ENCODE results near the gene ADCY4. TPM values are rescaled to one million over a fixed set of nuclear protein-coding genes. Genes with fewer than 3 reads are reported as not detected.

The ADCY4 gene
- total and polyA plus RNA-seq, 9 donors = 7.8 to 33.3 (median 11.9) TPM

DNA sequence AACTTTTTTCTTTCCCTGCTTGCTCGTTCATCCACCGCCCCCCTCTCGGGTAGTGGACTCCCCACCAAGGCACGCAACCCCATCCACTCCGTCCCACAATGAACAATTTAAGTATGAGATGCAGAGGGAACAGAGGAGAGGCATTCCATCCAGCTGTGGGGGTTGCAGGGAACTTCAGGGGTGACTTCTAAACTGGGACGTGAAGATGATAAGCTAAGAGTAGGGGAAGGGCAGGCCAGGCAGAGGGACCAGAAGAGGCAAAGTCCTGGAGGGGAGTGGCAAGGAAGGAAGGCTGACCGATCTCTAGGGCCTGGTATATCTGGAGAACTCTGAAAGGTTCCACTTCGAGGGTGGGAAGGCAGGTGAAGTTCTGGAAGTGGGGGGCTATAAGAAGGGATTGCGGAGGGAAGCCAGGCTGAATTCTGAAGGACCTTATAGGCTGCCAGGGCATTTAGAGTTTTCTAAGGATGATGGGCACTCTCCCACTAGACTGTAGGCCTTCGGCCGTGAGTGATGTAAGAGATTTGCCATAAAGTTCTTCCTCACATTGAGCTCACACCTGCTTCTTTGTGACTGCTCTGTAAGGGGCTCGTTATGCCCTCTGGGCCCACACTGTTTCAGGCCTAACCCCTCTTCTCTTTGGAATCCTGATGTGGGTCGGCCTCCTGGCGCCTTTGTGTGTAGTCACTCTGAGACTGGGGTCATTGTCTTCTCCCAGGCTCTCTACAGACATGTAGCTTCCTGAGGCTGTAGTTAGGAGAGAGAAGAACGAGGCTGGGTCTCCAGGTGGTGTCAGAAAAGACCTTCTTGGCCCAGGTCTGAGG is 45.2 kb upstream of the ADCY4 start:
- Histone ChIP-seq H3K27ac (no peak overlapping the region), H3K4me1 (ENCODE audit: insufficient read depth) (no peaks in the 10 kb centered on the region), H3K4me3 (no peak overlapping the region), H3K9me3 (no peaks in the 10 kb centered on the region), H3K27me3 (no peaks in the 10 kb centered on the region), H3K36me3 (no peaks in the 10 kb centered on the region)
- intact Hi-C loops (cut with DNase I) = no loop called here
- DNase-seq = no peak
- TF ChIP-seq EP300 (IDR thresholded peaks at IDR 0.05) = no peak
- TF ChIP-seq POLR2A (IDR thresholded peaks at IDR 0.05) = no peak
- TF ChIP-seq, protein P1, sequence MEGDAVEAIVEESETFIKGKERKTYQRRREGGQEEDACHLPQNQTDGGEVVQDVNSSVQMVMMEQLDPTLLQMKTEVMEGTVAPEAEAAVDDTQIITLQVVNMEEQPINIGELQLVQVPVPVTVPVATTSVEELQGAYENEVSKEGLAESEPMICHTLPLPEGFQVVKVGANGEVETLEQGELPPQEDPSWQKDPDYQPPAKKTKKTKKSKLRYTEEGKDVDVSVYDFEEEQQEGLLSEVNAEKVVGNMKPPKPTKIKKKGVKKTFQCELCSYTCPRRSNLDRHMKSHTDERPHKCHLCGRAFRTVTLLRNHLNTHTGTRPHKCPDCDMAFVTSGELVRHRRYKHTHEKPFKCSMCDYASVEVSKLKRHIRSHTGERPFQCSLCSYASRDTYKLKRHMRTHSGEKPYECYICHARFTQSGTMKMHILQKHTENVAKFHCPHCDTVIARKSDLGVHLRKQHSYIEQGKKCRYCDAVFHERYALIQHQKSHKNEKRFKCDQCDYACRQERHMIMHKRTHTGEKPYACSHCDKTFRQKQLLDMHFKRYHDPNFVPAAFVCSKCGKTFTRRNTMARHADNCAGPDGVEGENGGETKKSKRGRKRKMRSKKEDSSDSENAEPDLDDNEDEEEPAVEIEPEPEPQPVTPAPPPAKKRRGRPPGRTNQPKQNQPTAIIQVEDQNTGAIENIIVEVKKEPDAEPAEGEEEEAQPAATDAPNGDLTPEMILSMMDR (IDR thresholded peaks at IDR 0.05) = no peak
- WGBS, 3 donors = 69 to 76% (median 73%) methylated on average over 15 of the region's 15 CpGs

DNA sequence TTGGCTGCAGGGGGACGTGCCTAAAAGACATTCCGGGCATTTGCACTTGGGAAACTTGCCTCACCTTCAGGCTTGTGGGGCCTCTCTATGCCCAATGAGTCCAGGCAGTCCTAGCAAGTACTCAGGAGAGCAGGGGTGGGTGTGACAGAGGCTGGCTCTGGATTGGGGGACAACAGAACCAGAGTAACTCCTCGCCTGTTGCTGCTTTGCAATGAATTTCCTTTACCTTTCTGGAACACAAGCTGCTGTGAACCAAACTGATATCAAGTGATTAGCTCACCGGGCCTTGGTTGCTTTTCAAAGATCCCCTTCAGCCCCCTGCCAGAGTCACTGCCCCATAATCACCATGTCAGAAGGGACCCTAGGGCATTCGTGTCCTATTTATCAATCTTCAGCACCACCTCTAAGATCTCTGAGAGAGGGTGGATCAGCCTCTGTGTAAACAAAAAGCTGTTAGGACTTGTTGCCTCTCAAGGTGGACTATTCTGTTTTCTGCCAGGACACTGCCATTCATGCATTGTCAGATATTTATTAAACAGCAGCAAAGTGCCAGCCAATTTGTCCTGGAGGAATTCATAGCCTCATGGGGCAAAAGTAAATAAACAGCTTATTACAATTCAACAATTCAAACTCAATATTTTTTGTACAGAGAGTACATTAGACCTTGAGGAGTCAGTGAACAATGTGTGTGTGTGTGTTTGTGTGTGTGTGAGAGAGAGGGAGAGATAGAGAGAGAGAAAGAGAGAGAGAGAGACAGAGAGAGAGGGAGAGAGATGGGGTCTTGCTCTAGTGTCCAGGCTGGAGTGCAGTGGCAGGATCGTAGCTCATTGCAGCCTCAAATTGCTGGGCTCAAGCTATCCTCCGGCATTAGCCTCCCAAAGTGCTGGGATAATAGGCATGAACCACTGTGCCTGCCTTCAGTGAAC is 44.4 kb upstream of the ADCY4 start:
- WGBS, 3 donors = 59 to 70% (median 60%) methylated on average over 7 of the region's 7 CpGs

DNA sequence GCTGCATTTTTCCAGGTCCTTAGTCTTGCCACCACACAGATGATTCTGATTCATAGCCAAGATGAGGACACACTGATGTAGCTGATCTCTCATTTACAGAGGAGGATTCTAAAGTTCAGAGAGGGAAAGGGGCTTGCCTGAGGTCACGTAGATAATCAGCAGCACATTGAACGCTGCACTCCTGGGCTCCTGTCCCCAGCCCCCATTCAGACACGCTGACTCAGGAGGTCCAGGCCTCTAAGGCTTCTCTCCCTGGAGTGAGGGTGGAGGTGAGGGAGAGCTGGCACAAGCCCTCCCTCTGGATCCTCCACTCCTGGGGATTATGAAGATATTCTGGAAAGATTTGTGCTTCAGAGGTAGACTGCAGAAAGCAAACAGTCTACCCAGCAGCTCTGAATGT is 43.5 kb upstream of the ADCY4 start:
- intact Hi-C loops (cut with DNase I) = no loop called here
- H3K4me3 ChIP-seq = no peak overlapping the region
- TF ChIP-seq, protein P1 (IDR thresholded peaks at IDR 0.05) = no peak
- TF ChIP-seq EP300 (IDR thresholded peaks at IDR 0.05) (no peak), POLR2A (IDR thresholded peaks at IDR 0.05) (no peak)
- no peak for DNase-seq
- H3K9me3 ChIP-seq = no peaks in the 10 kb centered on the region
- no peak overlapping the region for H3K27ac ChIP-seq
- H3K4me1 ChIP-seq (ENCODE audit: insufficient read depth) = no peaks in the 10 kb centered on the region
- H3K36me3 ChIP-seq = no peaks in the 10 kb centered on the region
- no peaks in the 10 kb centered on the region for H3K27me3 ChIP-seq
- 62 to 67% (median 62%) methylated on average over 3 of the region's 3 CpGs for WGBS, 3 donors

More for the DNA sequence above, 44.4 kb upstream of the ADCY4 start:
- DNase-seq = no peak
- H3K27me3 ChIP-seq = no peaks in the 10 kb centered on the region
- H3K4me1 ChIP-seq (ENCODE audit: insufficient read depth) = no peaks in the 10 kb centered on the region
- no peak overlapping the region for H3K4me3 ChIP-seq
- no peak overlapping the region for H3K27ac ChIP-seq
- no peak for TF ChIP-seq EP300 (IDR thresholded peaks at IDR 0.05)
- TF ChIP-seq, protein P1 (IDR thresholded peaks at IDR 0.05) = no peak
- no peak for TF ChIP-seq POLR2A (IDR thresholded peaks at IDR 0.05)
- no peaks in the 10 kb centered on the region for H3K9me3 ChIP-seq
- intact Hi-C loops (cut with DNase I) = no loop called here
- no peaks in the 10 kb centered on the region for H3K36me3 ChIP-seq

DNA sequence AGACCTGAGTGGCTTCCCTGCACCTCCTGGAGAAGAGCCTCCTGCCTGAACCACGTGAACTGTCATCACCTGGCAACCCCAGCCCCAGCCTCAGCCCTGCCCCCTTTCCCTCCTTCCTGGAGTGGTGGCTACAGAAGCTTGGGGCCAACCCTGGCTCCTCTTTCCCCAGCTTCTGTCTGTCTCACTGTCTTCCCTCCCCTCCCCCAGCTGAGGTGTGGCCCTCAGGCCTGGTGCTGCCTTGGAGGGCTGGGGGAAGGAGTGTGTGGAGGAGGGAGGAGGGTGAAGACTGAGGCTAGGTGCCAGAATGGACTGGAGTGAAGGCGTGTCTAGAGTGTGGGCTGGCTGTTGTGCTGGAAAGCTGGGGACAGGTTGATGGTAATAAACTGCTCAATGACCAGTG is 42.8 kb upstream of the ADCY4 start:
- H3K36me3 ChIP-seq = no peaks in the 10 kb centered on the region
- DNase-seq = peak in 1 of 5 donors; percentile 16
- no peak overlapping the region for H3K4me3 ChIP-seq
- TF ChIP-seq, protein P1 (IDR thresholded peaks at IDR 0.05) = no peak
- TF ChIP-seq EP300 (IDR thresholded peaks at IDR 0.05) = no peak
- no peak for TF ChIP-seq POLR2A (IDR thresholded peaks at IDR 0.05)
- no peak overlapping the region for H3K27ac ChIP-seq
- WGBS, 3 donors = 58 to 63% (median 59%) methylated on average over 2 of the region's 2 CpGs
- peaks cover under 1% of the 10 kb centered on the region for H3K4me1 ChIP-seq (ENCODE audit: insufficient read depth)
- intact Hi-C loops (cut with DNase I) = no loop called here
- H3K9me3 ChIP-seq = no peaks in the 10 kb centered on the region
- no peaks in the 10 kb centered on the region for H3K27me3 ChIP-seq

Measured in ovary (tissue), 9 donors.